ENCODE data around the gene FARP1. TPM values are rescaled to one million over a fixed set of nuclear protein-coding genes. Genes with fewer than 3 reads are reported as not detected.

FARP1 gene
- total and polyA plus RNA-seq, 2 of the 13 experiments (the other 11 are each of a cell fraction or from before 2014, with no cell fraction given): 70.6 to 126 TPM

GRCh38 chr13:98308086-98308911 is 165.4 kb downstream of the FARP1 start (continued):
- TF ChIP-seq, protein P1, sequence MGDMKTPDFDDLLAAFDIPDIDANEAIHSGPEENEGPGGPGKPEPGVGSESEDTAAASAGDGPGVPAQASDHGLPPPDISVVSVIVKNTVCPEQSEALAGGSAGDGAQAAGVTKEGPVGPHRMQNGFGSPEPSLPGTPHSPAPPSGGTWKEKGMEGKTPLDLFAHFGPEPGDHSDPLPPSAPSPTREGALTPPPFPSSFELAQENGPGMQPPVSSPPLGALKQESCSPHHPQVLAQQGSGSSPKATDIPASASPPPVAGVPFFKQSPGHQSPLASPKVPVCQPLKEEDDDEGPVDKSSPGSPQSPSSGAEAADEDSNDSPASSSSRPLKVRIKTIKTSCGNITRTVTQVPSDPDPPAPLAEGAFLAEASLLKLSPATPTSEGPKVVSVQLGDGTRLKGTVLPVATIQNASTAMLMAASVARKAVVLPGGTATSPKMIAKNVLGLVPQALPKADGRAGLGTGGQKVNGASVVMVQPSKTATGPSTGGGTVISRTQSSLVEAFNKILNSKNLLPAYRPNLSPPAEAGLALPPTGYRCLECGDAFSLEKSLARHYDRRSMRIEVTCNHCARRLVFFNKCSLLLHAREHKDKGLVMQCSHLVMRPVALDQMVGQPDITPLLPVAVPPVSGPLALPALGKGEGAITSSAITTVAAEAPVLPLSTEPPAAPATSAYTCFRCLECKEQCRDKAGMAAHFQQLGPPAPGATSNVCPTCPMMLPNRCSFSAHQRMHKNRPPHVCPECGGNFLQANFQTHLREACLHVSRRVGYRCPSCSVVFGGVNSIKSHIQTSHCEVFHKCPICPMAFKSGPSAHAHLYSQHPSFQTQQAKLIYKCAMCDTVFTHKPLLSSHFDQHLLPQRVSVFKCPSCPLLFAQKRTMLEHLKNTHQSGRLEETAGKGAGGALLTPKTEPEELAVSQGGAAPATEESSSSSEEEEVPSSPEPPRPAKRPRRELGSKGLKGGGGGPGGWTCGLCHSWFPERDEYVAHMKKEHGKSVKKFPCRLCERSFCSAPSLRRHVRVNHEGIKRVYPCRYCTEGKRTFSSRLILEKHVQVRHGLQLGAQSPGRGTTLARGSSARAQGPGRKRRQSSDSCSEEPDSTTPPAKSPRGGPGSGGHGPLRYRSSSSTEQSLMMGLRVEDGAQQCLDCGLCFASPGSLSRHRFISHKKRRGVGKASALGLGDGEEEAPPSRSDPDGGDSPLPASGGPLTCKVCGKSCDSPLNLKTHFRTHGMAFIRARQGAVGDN (CRISPR knock-in tag; IDR thresholded peaks at IDR 0.05): peak; percentile 84
- TF ChIP-seq MXD3 (CRISPR knock-in tag; IDR thresholded peaks at IDR 0.05) (no peak), FOXA1 (IDR thresholded peaks at IDR 0.05) (no peak), FOXA1 (CRISPR knock-in tag; IDR thresholded peaks at IDR 0.05) (no peak), SP2 (CRISPR knock-in tag; IDR thresholded peaks at IDR 0.05) (no peak), ZNF513 (CRISPR knock-in tag; conservative IDR thresholded peaks at IDR 0.05) (no peak), ZNF235 (CRISPR knock-in tag; IDR thresholded peaks at IDR 0.05; ENCODE audit: borderline replicate concordance) (no peak), MXD4 (CRISPR knock-in tag; IDR thresholded peaks at IDR 0.05) (no peak), FOXA3 (CRISPR knock-in tag; IDR thresholded peaks at IDR 0.05) (peak; percentile 76), RAD51 (IDR thresholded peaks at IDR 0.05; ENCODE audit: borderline replicate concordance) (no peak), NFE2L2 (IDR thresholded peaks at IDR 0.05; ENCODE audit: low read length) (no peak), RARA (CRISPR knock-in tag; IDR thresholded peaks at IDR 0.05) (peak; percentile 71), SYNCRIP (IDR thresholded peaks at IDR 0.05; ENCODE audit: insufficient read depth, low read depth, low read length) (no peak), CREM (IDR thresholded peaks at IDR 0.05) (peak; percentile 58; the same call in 1 of the 2 replicates), CREM (CRISPR knock-in tag; IDR thresholded peaks at IDR 0.05) (no peak), ZNF329 (CRISPR knock-in tag; IDR thresholded peaks at IDR 0.05; ENCODE audit: low read depth) (no peak), KLF15 (CRISPR knock-in tag; IDR thresholded peaks at IDR 0.05; ENCODE audit: borderline replicate concordance) (no peak), HNRNPL (IDR thresholded peaks at IDR 0.05; ENCODE audit: low read depth, low read length) (no peak)
- TF ChIP-seq, protein P2, sequence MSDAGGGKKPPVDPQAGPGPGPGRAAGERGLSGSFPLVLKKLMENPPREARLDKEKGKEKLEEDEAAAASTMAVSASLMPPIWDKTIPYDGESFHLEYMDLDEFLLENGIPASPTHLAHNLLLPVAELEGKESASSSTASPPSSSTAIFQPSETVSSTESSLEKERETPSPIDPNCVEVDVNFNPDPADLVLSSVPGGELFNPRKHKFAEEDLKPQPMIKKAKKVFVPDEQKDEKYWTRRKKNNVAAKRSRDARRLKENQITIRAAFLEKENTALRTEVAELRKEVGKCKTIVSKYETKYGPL (CRISPR knock-in tag; IDR thresholded peaks at IDR 0.05): no peak
- TF ChIP-seq, protein P3, sequence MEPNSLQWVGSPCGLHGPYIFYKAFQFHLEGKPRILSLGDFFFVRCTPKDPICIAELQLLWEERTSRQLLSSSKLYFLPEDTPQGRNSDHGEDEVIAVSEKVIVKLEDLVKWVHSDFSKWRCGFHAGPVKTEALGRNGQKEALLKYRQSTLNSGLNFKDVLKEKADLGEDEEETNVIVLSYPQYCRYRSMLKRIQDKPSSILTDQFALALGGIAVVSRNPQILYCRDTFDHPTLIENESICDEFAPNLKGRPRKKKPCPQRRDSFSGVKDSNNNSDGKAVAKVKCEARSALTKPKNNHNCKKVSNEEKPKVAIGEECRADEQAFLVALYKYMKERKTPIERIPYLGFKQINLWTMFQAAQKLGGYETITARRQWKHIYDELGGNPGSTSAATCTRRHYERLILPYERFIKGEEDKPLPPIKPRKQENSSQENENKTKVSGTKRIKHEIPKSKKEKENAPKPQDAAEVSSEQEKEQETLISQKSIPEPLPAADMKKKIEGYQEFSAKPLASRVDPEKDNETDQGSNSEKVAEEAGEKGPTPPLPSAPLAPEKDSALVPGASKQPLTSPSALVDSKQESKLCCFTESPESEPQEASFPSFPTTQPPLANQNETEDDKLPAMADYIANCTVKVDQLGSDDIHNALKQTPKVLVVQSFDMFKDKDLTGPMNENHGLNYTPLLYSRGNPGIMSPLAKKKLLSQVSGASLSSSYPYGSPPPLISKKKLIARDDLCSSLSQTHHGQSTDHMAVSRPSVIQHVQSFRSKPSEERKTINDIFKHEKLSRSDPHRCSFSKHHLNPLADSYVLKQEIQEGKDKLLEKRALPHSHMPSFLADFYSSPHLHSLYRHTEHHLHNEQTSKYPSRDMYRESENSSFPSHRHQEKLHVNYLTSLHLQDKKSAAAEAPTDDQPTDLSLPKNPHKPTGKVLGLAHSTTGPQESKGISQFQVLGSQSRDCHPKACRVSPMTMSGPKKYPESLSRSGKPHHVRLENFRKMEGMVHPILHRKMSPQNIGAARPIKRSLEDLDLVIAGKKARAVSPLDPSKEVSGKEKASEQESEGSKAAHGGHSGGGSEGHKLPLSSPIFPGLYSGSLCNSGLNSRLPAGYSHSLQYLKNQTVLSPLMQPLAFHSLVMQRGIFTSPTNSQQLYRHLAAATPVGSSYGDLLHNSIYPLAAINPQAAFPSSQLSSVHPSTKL (CRISPR knock-in tag; IDR thresholded peaks at IDR 0.05): peak; percentile 98

All from HepG2 (cell line).